HG02884 (cell line): Measurements from ENCODE around the gene L3MBTL2.
"Not testable (repeated sequence)": the region's sequence is repeated elsewhere in the genome, so short reads cannot be mapped to it uniquely, and the experiment has no call there.

Experiments
- ATAC-seq: cut with Tn5 transposase; IDR thresholded peaks from one replicate; pipeline ENCODE4 v1.9.1; 2021; ENCODE audit warnings: mild to moderate bottlenecking, moderate library complexity; ENCODE audit not compliant: unreplicated experiment

L3MBTL2 gene

GRCh38 chr22:41240377-41241132 is 35.4 kb downstream of the L3MBTL2 start, which contains the start of gene CHADL:
Gene CHADL (minus strand): TSS chr22:41240931. CDS start chr22:41240881, 50 bp downstream.
- ATAC-seq, result no peak

GRCh38 chr22:41241133-41241676 is 36.1 kb downstream of the L3MBTL2 start:
- no peak for ATAC-seq

GRCh38 chr22:41242396-41243117 is 37.4 kb downstream of the L3MBTL2 start:
- ATAC-seq, result no peak

GRCh38 chr22:41243361-41243760 is 38.2 kb downstream of the L3MBTL2 start:
- ATAC-seq, result no peak

GRCh38 chr22:41245917-41246499 is 40.9 kb downstream of the L3MBTL2 start:
- ATAC-seq, result no peak

GRCh38 chr22:41247703-41248102 is 42.6 kb downstream of the L3MBTL2 start:
- ATAC-seq, result no peak

- no peak for ATAC-seq
Observed at GRCh38 chr22:41248314-41248713, 43.2 kb downstream of the L3MBTL2 start.

GRCh38 chr22:41248758-41249157 is 43.6 kb downstream of the L3MBTL2 start:
- ATAC-seq, result no peak

GRCh38 chr22:41249442-41249841 is 44.3 kb downstream of the L3MBTL2 start:
- no peak for ATAC-seq

- no peak for ATAC-seq
Observed at GRCh38 chr22:41250127-41250526, 45.0 kb downstream of the L3MBTL2 start.

- no peak for ATAC-seq
Observed at GRCh38 chr22:41252365-41252764, 47.3 kb downstream of the L3MBTL2 start.

GRCh38 chr22:41254230-41254629 is 49.1 kb downstream of the L3MBTL2 start:
- ATAC-seq, result no peak

GRCh38 chr22:41256254-41257253 is 51.4 kb downstream of the L3MBTL2 start:
- ATAC-seq, result no peak

- ATAC-seq, result no peak
Observed at GRCh38 chr22:41257696-41258095, 52.6 kb downstream of the L3MBTL2 start.

GRCh38 chr22:41259756-41260155 is 54.6 kb downstream of the L3MBTL2 start:
- ATAC-seq, result not testable (repeated sequence)

GRCh38 chr22:41260871-41261270 is 55.8 kb downstream of the L3MBTL2 start:
- no peak for ATAC-seq

GRCh38 chr22:41261541-41262249 is 56.6 kb downstream of the L3MBTL2 start:
- ATAC-seq, result no peak

GRCh38 chr22:41262250-41262765 is 57.2 kb downstream of the L3MBTL2 start:
- ATAC-seq, result no peak

GRCh38 chr22:41263704-41264103 is 58.6 kb downstream of the L3MBTL2 start:
- no peak for ATAC-seq
